ENCODE data around the gene CCDC7.
"Not testable (repeated sequence)": the region's sequence is repeated elsewhere in the genome, so short reads cannot be mapped to it uniquely, and the experiment has no call there.

CCDC7 gene

GRCh38 chr10:32459051-32459698 is 13.2 kb downstream of the CCDC7 start:
- DNase-seq, result no peak

GRCh38 chr10:32461203-32461602 is 15.3 kb downstream of the CCDC7 start:
- no peak for DNase-seq

GRCh38 chr10:32471232-32471631 is 25.3 kb downstream of the CCDC7 start:
- no peak for DNase-seq

GRCh38 chr10:32477499-32477898 is 31.6 kb downstream of the CCDC7 start:
- no peak for DNase-seq

- no peak for DNase-seq
These were observed 35.7 kb downstream of the CCDC7 start for GRCh38 chr10:32481606-32482005.

- DNase-seq, result not testable (repeated sequence)
These were observed 37.1 kb downstream of the CCDC7 start for GRCh38 chr10:32483019-32483502.

GRCh38 chr10:32488038-32488437 is 42.1 kb downstream of the CCDC7 start:
- not testable (repeated sequence) for DNase-seq

GRCh38 chr10:32489158-32489557 is 43.2 kb downstream of the CCDC7 start:
- DNase-seq, result no peak

GRCh38 chr10:32489901-32490300 is 44.0 kb downstream of the CCDC7 start:
- DNase-seq, result no peak

- not testable (repeated sequence) for DNase-seq
These were observed 48.6 kb downstream of the CCDC7 start for GRCh38 chr10:32494562-32494961.

- DNase-seq, result not testable (repeated sequence)
These were observed 54.2 kb downstream of the CCDC7 start for GRCh38 chr10:32500136-32500535.

- no peak for DNase-seq
These were observed 56.0 kb downstream of the CCDC7 start for GRCh38 chr10:32501906-32502305.

GRCh38 chr10:32505762-32506420 is 60.0 kb downstream of the CCDC7 start:
- not testable (repeated sequence) for DNase-seq

GRCh38 chr10:32511599-32511998 is 65.7 kb downstream of the CCDC7 start:
- DNase-seq, result no peak

- DNase-seq, result no peak
These were observed 70.9 kb downstream of the CCDC7 start for GRCh38 chr10:32516567-32517495.

GRCh38 chr10:32530231-32530630 is 84.3 kb downstream of the CCDC7 start:
- DNase-seq, result no peak

- no peak for DNase-seq
These were observed 92.3 kb downstream of the CCDC7 start for GRCh38 chr10:32538256-32538655.

- no peak for DNase-seq
These were observed 94.9 kb downstream of the CCDC7 start for GRCh38 chr10:32540691-32541470.

GRCh38 chr10:32548208-32548607 is 102.3 kb downstream of the CCDC7 start:
- DNase-seq, result no peak

- no peak for DNase-seq
These were observed 110.9 kb downstream of the CCDC7 start for GRCh38 chr10:32556783-32557395.

- not testable (repeated sequence) for DNase-seq
These were observed 116.8 kb downstream of the CCDC7 start for GRCh38 chr10:32562695-32563094.

- no peak for DNase-seq
These were observed 131.5 kb downstream of the CCDC7 start for GRCh38 chr10:32577448-32577847.

Measured in retina (tissue), 1 donor.